ENCODE data around the gene RPSA. TPM values are rescaled to one million over a fixed set of nuclear protein-coding genes. Genes with fewer than 3 reads are reported as not detected.

The RPSA gene
- total and polyA plus RNA-seq, 2 of the 4 experiments (the other 2 are of a cell fraction) = 1,415 to 2,710 TPM

GRCh38 chr3:39376959-39377634, 29.4 kb upstream of the RPSA start:
- no peak overlapping the region for H2BK5ac ChIP-seq (ENCODE audit: low read depth, low read length, poor library complexity, severe bottlenecking)
- intact Hi-C loops (cut with micrococcal nuclease) = no loop called here
- H3K4me3 ChIP-seq (ENCODE audit: insufficient read depth, low read depth, low read length) = no peak overlapping the region
- WGBS, 2 experiments (ENCODE audit: extremely low coverage in 2 of 2, insufficient read length in 1 of 2) = 40% methylated on average over 1 of the region's 5 CpGs; no CpG with 5 or more reads in 1 of the 2 experiments
- DNase-seq (no peak), ATAC-seq (ENCODE audit: low read depth) (no peak)
- H3K27ac ChIP-seq (ENCODE audit: insufficient read depth, low read length) = no peak overlapping the region
- no peak overlapping the region for H3K4ac ChIP-seq (ENCODE audit: low read depth, low read length)
- no peak overlapping the region for H2AFZ ChIP-seq (replicated peaks; ENCODE audit: low read length, poor library complexity)
- H3K18ac ChIP-seq (ENCODE audit: low read depth, low read length) = no peak overlapping the region
- no TSS peak for BruUV-seq (replicated peaks)
- H3K79me1 ChIP-seq (ENCODE audit: low read depth in 1 of 2, low read length in 2 of 2) = no peaks in the 10 kb centered on the region
- no peak overlapping the region for H2BK15ac ChIP-seq (ENCODE audit: low read depth, low read length)
- no peaks in the 10 kb centered on the region for H3K9me3 ChIP-seq (ENCODE audit: control insufficient read depth, insufficient read depth, low read length)
- no peak overlapping the region for H2BK120ac ChIP-seq (ENCODE audit: low read depth, low read length)
- in situ Hi-C loops (cut with MboI; ENCODE audit: low sequenced_read_pairs) = no loop called here
- H3K56ac ChIP-seq (ENCODE audit: extremely low read depth, insufficient read depth, low read length) = no peak overlapping the region
- no peaks in the 10 kb centered on the region for H4K20me1 ChIP-seq (ENCODE audit: insufficient read depth, low read length)
- H2BK20ac ChIP-seq (ENCODE audit: low read depth, low read length) = no peak overlapping the region
- no peak overlapping the region for H3K9ac ChIP-seq (ENCODE audit: low read depth, low read length)
- TF ChIP-seq RAD21 (IDR thresholded peaks at IDR 0.05; ENCODE audit: low read length) (no peak), USF2 (IDR thresholded peaks at IDR 0.05; ENCODE audit: low read depth, low read length) (no peak), CTCF (conservative IDR thresholded peaks at IDR 0.05; ENCODE audit: low read depth, low read length) (no peak), POLR2A (IDR thresholded peaks at IDR 0.05; ENCODE audit: low read depth, low read length) (no peak), SMC3 (IDR thresholded peaks at IDR 0.05; ENCODE audit: low read depth, low read length) (no peak), RFX5 (IDR thresholded peaks at IDR 0.05; ENCODE audit: low read depth, low read length) (no peak), CHD1 (IDR thresholded peaks at IDR 0.05; ENCODE audit: low read depth, low read length) (no peak)
- no peak overlapping the region for H3K4me2 ChIP-seq (ENCODE audit: low read depth, low read length)
- H4K8ac ChIP-seq (ENCODE audit: low read depth in 2 of 2, low read length in 2 of 2) = no peak overlapping the region
- H4K5ac ChIP-seq (ENCODE audit: low read depth, low read length) = no peak overlapping the region
- ChIA-PET CTCF (no interaction called here), POLR2A (ENCODE audit: unreplicated experiment) (no interaction called here)
- H2AK5ac ChIP-seq (ENCODE audit: low read depth, low read length) = no peak overlapping the region
- H2AK9ac ChIP-seq (replicated peaks; ENCODE audit: low read depth, low read length, poor library complexity) = no peak overlapping the region
- H3K27me3 ChIP-seq (ENCODE audit: control insufficient read depth, insufficient read depth, low read length) = peaks cover 3% of the 10 kb centered on the region; the same call in 1 of the 2 replicates
- H3K23ac ChIP-seq (ENCODE audit: low read depth, low read length) = no peak overlapping the region
- no peak overlapping the region for H3K14ac ChIP-seq (replicated peaks; ENCODE audit: low read depth, low read length)
- H3K9me1 ChIP-seq (ENCODE audit: insufficient read depth, low read length) = no peaks in the 10 kb centered on the region
- H3K4me1 ChIP-seq (ENCODE audit: control insufficient read depth, insufficient read depth, low read length) = no peaks in the 10 kb centered on the region
- dilution Hi-C loops (cut with HindIII; ENCODE audit: low sequenced_read_pairs, unreplicated experiment) = no loop called here
- H4K91ac ChIP-seq (ENCODE audit: insufficient read depth, low read depth, low read length) = no peak overlapping the region
- no peaks in the 10 kb centered on the region for H3K36me3 ChIP-seq (ENCODE audit: control insufficient read depth, insufficient read depth, low read length)
